Measurements from ENCODE around the gene ZSWIM9.

GRCh38 chr19:48186015-48186414 is 15.5 kb downstream of the ZSWIM9 start:
- TF ChIP-seq, protein P1, sequence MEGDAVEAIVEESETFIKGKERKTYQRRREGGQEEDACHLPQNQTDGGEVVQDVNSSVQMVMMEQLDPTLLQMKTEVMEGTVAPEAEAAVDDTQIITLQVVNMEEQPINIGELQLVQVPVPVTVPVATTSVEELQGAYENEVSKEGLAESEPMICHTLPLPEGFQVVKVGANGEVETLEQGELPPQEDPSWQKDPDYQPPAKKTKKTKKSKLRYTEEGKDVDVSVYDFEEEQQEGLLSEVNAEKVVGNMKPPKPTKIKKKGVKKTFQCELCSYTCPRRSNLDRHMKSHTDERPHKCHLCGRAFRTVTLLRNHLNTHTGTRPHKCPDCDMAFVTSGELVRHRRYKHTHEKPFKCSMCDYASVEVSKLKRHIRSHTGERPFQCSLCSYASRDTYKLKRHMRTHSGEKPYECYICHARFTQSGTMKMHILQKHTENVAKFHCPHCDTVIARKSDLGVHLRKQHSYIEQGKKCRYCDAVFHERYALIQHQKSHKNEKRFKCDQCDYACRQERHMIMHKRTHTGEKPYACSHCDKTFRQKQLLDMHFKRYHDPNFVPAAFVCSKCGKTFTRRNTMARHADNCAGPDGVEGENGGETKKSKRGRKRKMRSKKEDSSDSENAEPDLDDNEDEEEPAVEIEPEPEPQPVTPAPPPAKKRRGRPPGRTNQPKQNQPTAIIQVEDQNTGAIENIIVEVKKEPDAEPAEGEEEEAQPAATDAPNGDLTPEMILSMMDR (IDR thresholded peaks at IDR 0.05) = no peak
- no peak for TF ChIP-seq POLR2A (IDR thresholded peaks at IDR 0.05)
- no peak for TF ChIP-seq EP300 (IDR thresholded peaks at IDR 0.05)
